ENCODE data around the gene NAPB.
A peak's percentile ranks its signal among the peaks of the same experiment; 100 is the strongest.
"Not testable (repeated sequence)": the region's sequence is repeated elsewhere in the genome, so short reads cannot be mapped to it uniquely, and the experiment has no call there.

The NAPB gene

DNA sequence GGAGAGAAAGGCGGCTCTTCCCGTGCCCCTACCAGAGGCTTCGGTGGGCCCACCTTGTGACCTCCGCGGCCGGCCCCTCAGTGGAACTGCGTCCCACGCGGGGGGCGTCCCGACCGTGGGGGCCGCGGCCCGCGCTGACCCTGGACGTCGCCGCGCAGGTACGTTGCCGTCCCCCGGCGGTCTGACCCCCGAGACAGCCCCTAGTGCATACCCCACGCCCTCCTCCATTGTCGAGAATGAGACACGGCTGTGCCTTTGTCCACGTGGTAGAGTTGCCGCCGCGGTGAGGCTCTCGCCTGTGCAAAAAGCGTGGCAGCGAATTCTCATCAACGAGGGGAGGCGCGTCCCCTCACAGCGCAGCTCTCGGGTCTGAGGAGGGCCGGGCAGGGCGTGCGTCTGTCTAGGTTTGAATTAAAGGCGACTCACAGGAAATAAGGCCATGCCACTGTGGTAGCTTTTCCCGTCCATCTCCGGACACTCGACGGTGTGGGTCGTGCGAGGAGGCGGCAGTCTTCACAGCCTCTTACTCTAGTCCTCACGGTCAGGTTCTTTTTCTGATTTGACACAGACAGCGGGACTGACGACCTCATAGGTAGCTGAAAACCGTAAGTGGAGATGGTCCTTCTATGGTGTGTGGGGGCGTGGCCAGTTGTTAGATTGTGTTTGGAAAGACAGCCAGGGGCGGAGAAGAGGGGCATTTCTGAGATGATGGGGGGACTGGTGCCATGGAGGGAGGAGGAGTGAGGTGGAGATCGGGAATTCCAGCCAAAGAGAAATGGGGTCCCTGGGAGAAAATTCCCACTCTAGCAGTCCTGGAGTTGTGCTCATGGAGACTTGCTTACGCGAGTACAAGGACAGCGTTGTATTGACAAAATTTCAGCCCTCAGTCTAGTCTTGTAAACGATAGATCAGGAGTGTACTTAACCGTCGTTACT lies 70.1 kb downstream of the NAPB start:
- ATAC-seq (peak; percentile 56), DNase-seq (peak; percentile 66 to 71)
- H3K27me3 Mint-ChIP-seq: no peaks in the 10 kb centered on the region
- H3K4me1 Mint-ChIP-seq: peaks cover 35% of the 10 kb centered on the region
- peak overlapping the region; percentile 83 to 84 for H3K4me3 Mint-ChIP-seq
- H3K9me3 Mint-ChIP-seq: no peaks in the 10 kb centered on the region
- peak overlapping the region; percentile 100 for H3K27ac Mint-ChIP-seq

DNA sequence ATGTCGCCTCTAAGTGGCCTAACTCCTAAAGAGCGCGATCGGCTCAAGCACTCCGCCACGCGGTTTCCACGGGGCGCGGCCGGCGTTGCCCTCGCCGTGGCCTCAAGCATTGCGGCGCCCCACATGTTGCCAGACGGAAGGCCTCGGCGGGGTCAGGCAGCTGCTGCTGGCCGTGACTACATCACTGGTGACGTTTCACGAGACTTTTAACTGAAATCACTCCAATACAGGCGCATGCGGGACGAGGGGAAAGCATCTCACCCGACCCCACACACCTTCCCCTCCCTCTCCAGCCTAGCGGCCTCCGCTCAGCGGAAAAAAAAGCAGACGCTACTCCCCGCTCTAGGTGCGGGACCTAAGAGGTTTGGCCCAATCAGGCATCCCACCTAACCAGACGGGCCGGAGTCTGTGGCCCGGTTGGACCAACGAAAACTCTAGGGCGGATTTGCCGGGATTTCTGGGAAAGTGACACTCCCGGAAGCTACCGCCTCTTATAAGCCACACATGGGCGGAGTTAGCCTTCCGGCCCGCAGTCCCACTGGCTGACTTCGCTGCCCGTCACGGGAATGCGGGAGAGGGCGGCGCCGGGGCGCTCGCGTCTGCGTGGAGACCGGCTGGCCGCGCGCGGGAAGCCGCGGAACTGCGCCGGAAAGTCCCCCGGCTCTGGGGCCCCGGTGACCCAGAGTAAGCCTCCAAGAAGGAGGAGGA lies 70.9 kb downstream of the NAPB start, which contains the start of gene NXT1:
TSS of gene NXT1 (plus strand) at position 596 of the 708 bp plus-strand sequence. CDS start 3,251 bp downstream, outside the sequence.
- Mint-ChIP-seq H3K27me3 (no peaks in the 10 kb centered on the region), H3K4me3 (peak within 1 kb of the TSS; percentile 83 to 84), H3K4me1 (peaks cover 35% of the 10 kb centered on the region), H3K27ac (peak within 1 kb of the TSS; percentile 100), H3K9me3 (no peaks in the 10 kb centered on the region)
- ATAC-seq (peak; percentile 88), DNase-seq (peak; percentile 96 to 97)

DNA sequence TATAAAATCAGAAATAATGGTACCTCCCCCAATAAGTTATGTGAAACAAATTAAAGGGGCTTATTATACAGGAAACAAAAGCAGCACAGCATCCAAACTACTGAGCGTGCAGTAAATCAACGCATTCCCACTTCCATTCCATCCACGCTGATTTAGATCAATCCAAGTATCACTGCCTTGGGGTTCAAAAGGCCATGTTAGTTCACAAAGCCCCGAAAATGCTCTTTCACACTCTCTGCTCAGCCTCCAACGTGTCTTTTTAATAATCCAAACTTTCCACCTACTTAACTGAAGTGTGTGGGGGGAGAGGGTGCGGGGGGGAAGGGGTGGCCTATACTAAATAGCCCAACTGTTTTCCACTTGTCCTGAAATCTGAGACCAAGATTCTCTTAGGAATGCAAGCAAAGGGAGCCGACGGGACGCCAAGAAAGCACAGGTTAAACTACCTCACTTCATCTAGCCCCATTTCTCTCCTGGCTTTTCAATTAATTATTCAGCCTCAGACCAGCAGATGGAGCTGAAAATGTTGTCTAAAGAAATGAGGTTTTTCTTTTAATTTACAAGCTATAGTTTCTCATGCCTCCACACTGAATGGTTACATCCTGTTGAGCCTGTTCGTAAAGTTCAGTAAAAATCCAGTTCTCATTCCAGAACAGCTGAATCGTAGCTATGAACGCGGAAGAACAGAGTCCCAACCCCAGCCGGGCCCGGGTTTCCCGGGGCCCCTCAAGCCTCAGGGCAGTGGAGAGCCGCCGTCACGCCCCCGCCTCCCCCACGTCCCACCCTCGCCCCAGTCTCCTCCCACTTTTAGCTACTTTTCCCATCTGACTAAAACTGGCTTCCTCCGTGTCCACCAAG lies 71.7 kb downstream of the NAPB start:
- Mint-ChIP-seq H3K27me3 (no peaks in the 10 kb centered on the region), H3K4me1 (peaks cover 30% of the 10 kb centered on the region), H3K4me3 (peak overlapping the region; percentile 83 to 84), H3K9me3 (no peaks in the 10 kb centered on the region), H3K27ac (peak overlapping the region; percentile 100)
- DNase-seq (no peak), ATAC-seq (peak; percentile 67)

DNA sequence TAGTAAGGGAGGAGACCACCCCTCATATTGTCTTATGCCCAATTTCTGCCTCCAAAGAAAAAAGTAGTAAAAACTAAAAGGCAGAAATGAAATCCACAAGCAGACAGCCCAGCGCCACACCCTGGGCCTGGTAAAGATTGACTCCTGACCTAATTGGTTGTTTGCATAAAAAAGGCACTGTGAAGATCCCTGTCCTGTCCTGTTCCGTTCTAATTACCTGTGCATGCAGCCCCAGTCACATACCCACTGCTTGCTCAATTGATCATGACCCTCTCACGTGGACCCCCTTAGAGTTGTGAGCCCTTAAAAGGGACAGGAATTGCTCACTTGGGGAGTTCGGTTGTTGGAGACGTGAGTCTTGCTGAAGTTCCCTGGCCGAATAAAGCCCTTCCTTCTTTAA lies 72.8 kb downstream of the NAPB start:
- H3K4me3 Mint-ChIP-seq, H3K27me3 Mint-ChIP-seq, H3K27ac Mint-ChIP-seq, H3K9me3 Mint-ChIP-seq, DNase-seq, ATAC-seq: not testable (repeated sequence)
- peaks cover 26% of the 10 kb centered on the region for H3K4me1 Mint-ChIP-seq

DNA sequence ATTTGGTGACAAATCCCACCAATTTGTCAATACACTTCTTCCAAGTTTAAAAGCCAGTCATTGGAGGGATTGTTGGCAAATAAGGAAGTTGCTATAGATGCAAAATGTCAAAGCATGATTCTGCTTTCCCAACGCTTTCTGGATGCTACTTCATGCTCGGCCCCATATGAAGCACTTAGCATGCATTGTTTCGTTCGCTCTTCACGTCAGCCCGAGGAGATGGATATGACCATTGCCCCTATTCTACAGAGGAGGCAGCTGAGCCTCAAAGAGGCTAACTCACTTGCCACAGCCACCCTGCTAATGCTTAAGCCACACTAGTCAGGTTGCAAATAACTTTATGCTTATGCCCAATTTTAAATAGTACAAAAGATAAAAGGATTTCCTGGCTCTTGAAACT lies 73.5 kb downstream of the NAPB start:
- Mint-ChIP-seq H3K27ac (no peak overlapping the region), H3K4me3 (no peak overlapping the region), H3K27me3 (no peaks in the 10 kb centered on the region), H3K9me3 (no peaks in the 10 kb centered on the region), H3K4me1 (peaks cover 21% of the 10 kb centered on the region)
- ATAC-seq (no peak), DNase-seq (no peak)

DNA sequence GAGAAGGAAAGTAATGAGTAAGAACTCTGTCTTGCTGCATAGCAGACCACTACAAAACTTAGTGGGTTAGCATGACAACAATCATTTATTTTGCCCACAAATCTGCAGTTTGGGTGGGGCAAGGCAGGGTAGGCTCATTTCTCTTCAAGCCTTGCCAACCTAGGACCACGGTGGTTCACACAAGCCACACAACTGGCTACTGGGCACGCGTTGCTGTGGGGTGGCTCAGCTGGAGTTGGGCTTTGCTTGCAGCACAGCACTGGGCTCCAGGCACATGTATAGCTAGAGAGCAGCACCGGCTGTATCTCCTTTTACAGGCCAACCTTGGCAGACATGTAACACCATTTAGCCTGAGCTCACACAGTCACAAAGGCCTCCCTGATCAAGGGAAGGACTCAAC lies 75.3 kb downstream of the NAPB start:
- Mint-ChIP-seq H3K4me3 (no peak overlapping the region), H3K4me1 (peaks cover 12% of the 10 kb centered on the region), H3K27ac (peak overlapping the region in 1 of 2 donors; percentile 48), H3K9me3 (no peaks in the 10 kb centered on the region), H3K27me3 (no peaks in the 10 kb centered on the region)
- DNase-seq (no peak), ATAC-seq (no peak)

DNA sequence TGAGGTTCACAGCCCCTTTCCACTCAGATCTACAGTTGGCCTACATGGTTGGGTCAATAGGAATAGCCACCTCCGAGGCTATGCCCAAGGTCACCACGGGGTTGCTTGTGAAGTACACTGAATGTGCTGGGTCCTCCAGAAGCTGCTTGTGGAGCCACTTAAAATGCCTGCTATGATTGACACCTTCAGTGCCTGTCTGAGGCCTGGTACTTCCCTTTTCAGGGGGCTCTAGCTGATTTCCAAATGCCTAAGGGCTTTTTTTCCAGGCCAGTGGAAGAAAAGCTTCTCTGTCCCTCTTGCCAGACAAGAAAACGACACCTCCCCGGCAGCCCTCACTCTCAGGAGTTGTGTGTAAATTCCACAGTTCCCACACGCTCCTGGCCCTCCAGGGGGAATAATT lies 77.0 kb downstream of the NAPB start:
- Mint-ChIP-seq H3K4me3 (no peak overlapping the region), H3K4me1 (peaks cover 12% of the 10 kb centered on the region), H3K27ac (no peak overlapping the region), H3K9me3 (no peaks in the 10 kb centered on the region), H3K27me3 (no peaks in the 10 kb centered on the region)
- DNase-seq: no peak
- no peak for ATAC-seq

DNA sequence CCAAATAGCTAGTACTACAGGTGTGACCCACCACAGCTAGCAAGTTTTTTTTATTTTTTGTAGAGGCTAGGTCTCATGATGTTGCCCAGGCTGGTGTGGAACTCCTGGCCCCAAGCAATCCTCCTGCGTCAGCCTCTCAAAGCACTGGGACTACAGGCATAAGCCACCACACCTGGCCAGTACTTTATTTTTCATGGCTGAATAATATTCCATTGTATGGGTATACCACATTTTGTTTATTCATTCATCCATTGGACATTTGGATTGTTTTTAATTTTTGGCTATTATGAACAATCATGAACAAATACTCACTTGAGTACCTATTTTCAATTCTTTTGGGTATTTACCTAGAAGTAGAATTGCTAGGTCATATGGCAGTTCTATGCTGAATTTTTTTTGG lies 77.7 kb downstream of the NAPB start:
- no peak overlapping the region for H3K27ac Mint-ChIP-seq
- ATAC-seq (no peak), DNase-seq (no peak)
- H3K4me1 Mint-ChIP-seq: peaks cover 9% of the 10 kb centered on the region
- H3K27me3 Mint-ChIP-seq: no peaks in the 10 kb centered on the region
- no peak overlapping the region for H3K4me3 Mint-ChIP-seq
- no peaks in the 10 kb centered on the region for H3K9me3 Mint-ChIP-seq

DNA sequence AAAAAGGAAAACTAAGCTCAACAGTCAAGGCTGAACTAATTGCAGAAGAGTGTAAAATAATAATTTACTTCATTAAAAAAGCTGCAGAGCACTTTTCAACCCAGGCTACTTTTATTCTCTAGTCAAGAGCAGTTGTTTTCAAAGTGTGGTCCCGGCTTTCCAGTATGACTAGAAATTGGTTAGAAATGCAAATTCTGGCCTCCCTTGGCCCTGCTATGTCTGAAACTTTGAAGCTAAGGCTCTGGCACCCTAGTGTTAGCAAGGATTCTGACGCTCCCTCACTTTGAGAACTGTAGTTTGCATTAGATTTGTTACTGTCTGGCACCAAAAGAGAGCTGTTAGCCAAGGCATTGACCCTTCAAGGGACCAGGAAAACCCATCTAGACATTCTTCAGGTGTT lies 80.2 kb downstream of the NAPB start:
- Mint-ChIP-seq H3K9me3 (no peaks in the 10 kb centered on the region), H3K27me3 (no peaks in the 10 kb centered on the region), H3K27ac (no peak overlapping the region), H3K4me3 (no peak overlapping the region), H3K4me1 (peaks cover 6% of the 10 kb centered on the region)
- ATAC-seq (no peak), DNase-seq (no peak)

DNA sequence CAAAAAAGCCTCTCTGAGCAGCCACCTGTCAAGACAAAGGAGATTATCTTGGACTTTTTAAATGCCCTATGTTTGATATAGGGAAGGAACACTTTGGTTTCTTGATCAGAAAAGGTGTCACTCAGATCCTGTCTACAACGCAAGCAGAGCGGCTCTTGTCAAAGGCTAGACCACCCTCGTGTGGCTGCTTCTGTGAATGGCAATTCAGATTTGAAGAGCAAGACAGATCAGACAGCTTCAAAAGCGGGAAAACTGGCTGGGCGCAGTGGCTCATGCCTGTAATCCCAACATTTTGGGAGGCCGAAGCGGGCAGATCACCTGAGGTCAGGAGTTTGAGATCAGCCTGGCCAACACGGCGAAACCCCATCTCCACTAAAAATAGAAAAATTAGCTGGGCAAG lies 80.8 kb downstream of the NAPB start:
- peak; percentile 14 to 20 for DNase-seq
- H3K4me3 Mint-ChIP-seq: no peak overlapping the region
- peaks cover 6% of the 10 kb centered on the region for H3K4me1 Mint-ChIP-seq
- H3K9me3 Mint-ChIP-seq: no peaks in the 10 kb centered on the region
- H3K27me3 Mint-ChIP-seq: no peaks in the 10 kb centered on the region
- peak; percentile 64 for ATAC-seq
- no peak overlapping the region for H3K27ac Mint-ChIP-seq

DNA sequence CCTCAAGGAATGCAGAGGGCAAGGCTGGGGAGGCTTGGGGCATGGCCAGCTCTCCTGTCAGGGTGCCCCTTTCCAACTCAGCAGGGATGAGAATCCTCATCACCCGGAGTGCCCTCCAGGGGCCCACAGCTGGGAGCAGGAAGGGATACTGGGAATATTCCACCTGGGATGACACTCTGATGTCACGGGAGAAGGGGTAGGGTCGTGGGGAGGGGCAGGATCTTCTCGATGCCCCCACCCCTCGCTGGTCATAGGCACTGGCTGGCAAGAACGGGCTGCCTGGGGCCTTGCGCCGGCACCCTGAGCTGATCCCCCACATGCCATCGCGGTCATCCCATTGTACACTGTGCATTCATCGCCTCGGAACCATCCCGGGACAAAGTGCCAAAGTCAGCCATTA lies 81.3 kb downstream of the NAPB start:
- DNase-seq (no peak), ATAC-seq (no peak)
- Mint-ChIP-seq H3K4me3 (no peak overlapping the region), H3K4me1 (peaks cover 6% of the 10 kb centered on the region), H3K27ac (no peak overlapping the region), H3K9me3 (no peaks in the 10 kb centered on the region), H3K27me3 (no peaks in the 10 kb centered on the region)

DNA sequence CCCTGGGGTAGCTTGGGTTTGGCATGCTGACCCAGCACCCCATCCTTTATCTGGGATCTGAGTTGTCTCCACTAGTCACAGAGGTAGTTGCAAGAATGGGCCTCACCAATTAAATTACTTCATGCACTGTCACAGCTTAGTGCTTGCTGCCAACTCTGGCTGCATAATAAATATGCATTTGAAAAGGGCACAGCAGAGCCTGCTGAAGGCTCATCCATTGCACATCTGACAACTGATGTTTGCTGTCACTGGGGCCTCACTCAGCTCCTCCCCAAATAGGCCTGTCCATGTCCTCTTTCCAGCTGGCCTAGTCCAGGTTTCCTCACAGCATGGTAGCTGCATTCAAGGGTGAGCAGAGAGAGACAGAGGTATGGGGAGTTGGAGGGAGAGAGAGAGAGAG lies 84.0 kb downstream of the NAPB start:
- Mint-ChIP-seq H3K9me3 (no peaks in the 10 kb centered on the region), H3K4me3 (no peak overlapping the region), H3K27ac (no peak overlapping the region), H3K4me1 (peaks cover 12% of the 10 kb centered on the region), H3K27me3 (no peaks in the 10 kb centered on the region)
- no peak for DNase-seq
- ATAC-seq: no peak

DNA sequence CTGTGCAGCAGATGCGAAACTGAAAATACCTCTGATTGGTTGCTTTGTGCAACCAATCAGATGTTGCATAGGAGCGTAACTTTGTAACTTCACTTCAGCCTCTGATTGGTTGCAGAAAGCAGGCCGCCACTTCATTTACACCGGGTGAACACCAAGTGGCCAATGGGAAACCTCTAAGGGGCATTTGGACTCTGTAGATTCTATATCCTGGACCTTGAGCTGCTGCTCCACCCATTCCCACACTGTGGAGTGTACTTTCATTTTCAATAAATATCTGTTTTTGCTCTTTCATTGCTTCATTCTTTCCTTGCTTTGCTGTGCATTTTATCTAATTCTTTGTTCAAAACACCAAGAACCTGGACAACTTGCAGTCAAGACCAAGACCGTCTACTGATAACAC lies 84.8 kb downstream of the NAPB start:
- Mint-ChIP-seq H3K4me3 (no peak overlapping the region), H3K9me3 (no peaks in the 10 kb centered on the region), H3K27ac (no peak overlapping the region), H3K4me1 (peaks cover 12% of the 10 kb centered on the region), H3K27me3 (no peaks in the 10 kb centered on the region)
- no peak for DNase-seq
- ATAC-seq: no peak

DNA sequence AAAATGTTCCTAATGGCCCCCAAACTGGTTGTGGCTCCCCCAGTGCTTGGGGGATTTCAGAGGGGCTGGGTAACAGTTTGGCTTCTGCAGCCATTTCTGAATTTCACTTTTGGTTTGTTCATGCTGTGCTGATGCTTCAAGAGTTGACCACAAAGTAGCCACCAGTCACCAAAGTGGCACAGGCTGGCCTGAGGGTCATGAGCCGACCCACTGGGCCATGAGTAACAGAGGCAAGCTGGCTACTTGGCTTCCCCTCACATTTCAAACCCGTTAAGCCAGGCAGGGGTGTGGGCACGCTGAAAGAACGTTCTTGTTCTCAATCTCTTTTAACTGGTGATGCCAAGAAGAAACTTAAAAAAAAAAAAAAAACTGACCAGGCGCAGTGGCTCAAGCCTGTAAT lies 85.8 kb downstream of the NAPB start:
- no peak overlapping the region for H3K4me3 Mint-ChIP-seq

DNA sequence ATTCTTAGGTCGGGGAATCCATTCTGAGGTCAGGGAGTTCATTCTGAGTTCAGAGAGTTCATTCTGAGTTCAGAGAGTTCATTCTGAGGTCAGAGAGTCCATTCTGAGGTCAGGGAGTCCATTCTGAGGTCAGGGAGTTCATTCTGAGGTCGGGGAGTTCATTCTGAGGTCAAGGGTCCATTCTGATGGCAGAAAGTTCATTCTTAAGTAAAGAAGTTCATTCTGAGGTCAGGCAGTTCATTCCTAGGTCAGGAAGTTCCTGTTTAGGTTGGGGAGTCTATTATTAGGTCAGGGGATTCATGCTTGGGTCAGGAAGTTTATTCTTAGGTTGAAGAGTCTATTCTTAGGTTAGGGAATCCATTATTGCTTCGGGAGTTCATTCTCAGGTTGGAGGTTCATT lies 87.2 kb downstream of the NAPB start:
- Mint-ChIP-seq H3K4me1 (peaks cover 12% of the 10 kb centered on the region), H3K9me3 (no peaks in the 10 kb centered on the region)

More for the DNA sequence above, 85.8 kb downstream of the NAPB start:
- Mint-ChIP-seq H3K27ac (no peak overlapping the region), H3K4me1 (peaks cover 12% of the 10 kb centered on the region), H3K27me3 (no peaks in the 10 kb centered on the region), H3K9me3 (no peaks in the 10 kb centered on the region)
- ATAC-seq: no peak
- DNase-seq: no peak

More for the DNA sequence above, 87.2 kb downstream of the NAPB start:
- DNase-seq: no peak
- Mint-ChIP-seq H3K27ac (no peak overlapping the region), H3K27me3 (no peaks in the 10 kb centered on the region), H3K4me3 (no peak overlapping the region)
- no peak for ATAC-seq

All from stimulated activated naive CD8-positive, alpha-beta T cell treated with anti-CD3 and anti-CD28 coated beads, Interleukin-15, amount 100 ng/mL, for 72 hours (primary cell).